Measurements from ENCODE around the gene F11R. TPM values are rescaled to one million over a fixed set of nuclear protein-coding genes. Genes with fewer than 3 reads are reported as not detected.
"Not testable (repeated sequence)": the region's sequence is repeated elsewhere in the genome, so short reads cannot be mapped to it uniquely, and the experiment has no call there.

The F11R gene
- total RNA-seq, 2 donors from 2014 or later = 43.6 to 104 TPM

GRCh38 chr1:161066694-161067093, 45.7 kb upstream of the F11R start:
- Histone ChIP-seq H3K4me3 (no peak overlapping the region), H3K4me1 (replicated peaks) (no peaks in the 10 kb centered on the region), H3K36me3 (no peaks in the 10 kb centered on the region), H3K27ac (no peak overlapping the region), H3K27me3 (replicated peaks; ENCODE audit: insufficient read depth) (no peaks in the 10 kb centered on the region), H3K9me3 (no peaks in the 10 kb centered on the region)
- TF ChIP-seq POLR2AphosphoS5 (IDR thresholded peaks at IDR 0.05) (no peak), CTCF (IDR thresholded peaks at IDR 0.05) (no peak), POLR2A (IDR thresholded peaks at IDR 0.05) (no peak)
- DNase-seq (ENCODE audit: low spot score) = no peak
- intact Hi-C loops (cut with DNase I) = no loop called here
- WGBS = 70% methylated on average over 3 of the region's 3 CpGs

GRCh38 chr1:161065681-161066080, 44.7 kb upstream of the F11R start:
- H3K36me3 ChIP-seq; H3K9me3 ChIP-seq; H3K4me3 ChIP-seq; intact Hi-C loops (cut with DNase I); H3K4me1 ChIP-seq (replicated peaks); DNase-seq (ENCODE audit: low spot score); H3K27ac ChIP-seq; H3K27me3 ChIP-seq (replicated peaks; ENCODE audit: insufficient read depth): not testable (repeated sequence)
- whole genome bisulfite sequencing = 91% methylated on average over 7 of the region's 7 CpGs

GRCh38 chr1:161063936-161064335, 43.0 kb upstream of the F11R start:
- H3K4me3 ChIP-seq; intact Hi-C loops (cut with DNase I); H3K9me3 ChIP-seq; H3K27ac ChIP-seq; H3K36me3 ChIP-seq; DNase-seq (ENCODE audit: low spot score); H3K27me3 ChIP-seq (replicated peaks; ENCODE audit: insufficient read depth); H3K4me1 ChIP-seq (replicated peaks): not testable (repeated sequence)
- WGBS = 61% methylated on average over 6 of the region's 6 CpGs

GRCh38 chr1:161061419-161061818, 40.5 kb upstream of the F11R start:
- H3K4me3 ChIP-seq = no peak overlapping the region
- H3K4me1 ChIP-seq (replicated peaks) = no peaks in the 10 kb centered on the region
- 97% methylated on average over 4 of the region's 4 CpGs for WGBS
- intact Hi-C loops (cut with DNase I) = no loop called here
- no peak for TF ChIP-seq POLR2AphosphoS5 (IDR thresholded peaks at IDR 0.05)
- TF ChIP-seq CTCF (IDR thresholded peaks at IDR 0.05) = no peak
- TF ChIP-seq POLR2A (IDR thresholded peaks at IDR 0.05) = no peak
- no peak for DNase-seq (ENCODE audit: low spot score)
- no peak overlapping the region for H3K27ac ChIP-seq
- H3K36me3 ChIP-seq = no peaks in the 10 kb centered on the region
- H3K9me3 ChIP-seq = no peaks in the 10 kb centered on the region
- no peaks in the 10 kb centered on the region for H3K27me3 ChIP-seq (replicated peaks; ENCODE audit: insufficient read depth)

GRCh38 chr1:161059293-161059692, 38.3 kb upstream of the F11R start:
- intact Hi-C loops (cut with DNase I) = no loop called here
- no peaks in the 10 kb centered on the region for H3K4me1 ChIP-seq (replicated peaks)
- H3K9me3 ChIP-seq = no peaks in the 10 kb centered on the region
- DNase-seq (ENCODE audit: low spot score) = no peak
- H3K36me3 ChIP-seq = no peaks in the 10 kb centered on the region
- no peak for TF ChIP-seq POLR2AphosphoS5 (IDR thresholded peaks at IDR 0.05)
- no peak for TF ChIP-seq POLR2A (IDR thresholded peaks at IDR 0.05)
- no peak overlapping the region for H3K27ac ChIP-seq
- 81% methylated on average over 6 of the region's 6 CpGs for WGBS
- no peaks in the 10 kb centered on the region for H3K27me3 ChIP-seq (replicated peaks; ENCODE audit: insufficient read depth)
- no peak overlapping the region for H3K4me3 ChIP-seq

- no peaks in the 10 kb centered on the region for H3K36me3 ChIP-seq
- H3K4me3 ChIP-seq = no peak overlapping the region
- WGBS = 90% methylated on average over 7 of the region's 7 CpGs
- no peak overlapping the region for H3K27ac ChIP-seq
- no peaks in the 10 kb centered on the region for H3K4me1 ChIP-seq (replicated peaks)
- intact Hi-C loops (cut with DNase I) = no loop called here
- no peak for DNase-seq (ENCODE audit: low spot score)
- no peaks in the 10 kb centered on the region for H3K27me3 ChIP-seq (replicated peaks; ENCODE audit: insufficient read depth)
- no peaks in the 10 kb centered on the region for H3K9me3 ChIP-seq
- no peak for TF ChIP-seq CTCF (IDR thresholded peaks at IDR 0.05)
- no peak for TF ChIP-seq POLR2A (IDR thresholded peaks at IDR 0.05)
- no peak for TF ChIP-seq POLR2AphosphoS5 (IDR thresholded peaks at IDR 0.05)
Observed at GRCh38 chr1:161054805-161055204, 33.9 kb upstream of the F11R start.

Measured in prostate gland (tissue), 2 donors.